GM12874 (cell line): ENCODE results near the gene NKD1.

Source experiments
- CTCF ChIP-seq: IDR thresholded peaks from 2 replicates; pipeline ENCODE4 v1.5.1; 2011; ENCODE audit warnings: low read depth, mild to moderate bottlenecking, control low read depth, low read length, moderate library complexity; ENCODE audit not compliant: insufficient read depth

Gene NKD1

GRCh38 chr16:50552476-50553101 lies 4.4 kb downstream of the NKD1 start:
- no peak for TF ChIP-seq CTCF

- no peak for TF ChIP-seq CTCF
These were observed 5.0 kb downstream of the NKD1 start for GRCh38 chr16:50553182-50553710.

GRCh38 chr16:50553731-50554360 lies 5.7 kb downstream of the NKD1 start:
- no peak for TF ChIP-seq CTCF

- TF ChIP-seq CTCF, result no peak
These were observed 7.2 kb downstream of the NKD1 start for GRCh38 chr16:50555269-50555875.

GRCh38 chr16:50555952-50556673 lies 7.9 kb downstream of the NKD1 start:
- no peak for TF ChIP-seq CTCF

GRCh38 chr16:50557046-50557445 lies 8.8 kb downstream of the NKD1 start:
- TF ChIP-seq CTCF, result no peak

GRCh38 chr16:50558913-50559312 lies 10.7 kb downstream of the NKD1 start:
- no peak for TF ChIP-seq CTCF
